ENCODE measurements around the gene MAGEA11.
"Not testable (repeated sequence)": the region's sequence is repeated elsewhere in the genome, so short reads cannot be mapped to it uniquely, and the experiment has no call there.

Gene MAGEA11

DNA sequence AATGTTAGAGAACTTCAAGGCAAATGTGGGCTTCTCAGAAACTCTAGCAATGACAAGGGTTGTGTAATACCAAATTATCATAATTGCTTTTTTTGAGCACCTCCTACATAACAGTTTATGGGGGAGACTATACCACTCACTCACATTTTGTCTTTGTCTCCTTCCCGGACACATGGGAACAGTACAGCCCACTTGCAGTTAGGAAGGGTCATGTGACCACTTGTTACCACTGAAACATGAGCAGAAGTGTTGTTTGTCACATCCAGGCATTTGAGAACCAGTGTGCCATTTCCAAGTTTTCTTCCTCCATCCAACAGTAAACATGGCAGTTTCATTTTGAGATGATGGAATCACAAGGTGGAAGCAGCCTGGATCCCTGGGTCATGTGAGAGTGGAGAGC lies 6.9 kb downstream of the MAGEA11 start:
- peaks cover 50% of the 10 kb centered on the region for H3K27me3 ChIP-seq (ENCODE audit: control insufficient read depth, insufficient read depth, low read length)
- H3K36me3 ChIP-seq (ENCODE audit: control insufficient read depth, insufficient read depth, low read length): no peaks in the 10 kb centered on the region
- H3K4me3 ChIP-seq (ENCODE audit: low read depth, low read length): no peak overlapping the region
- no peaks in the 10 kb centered on the region; the same call in 1 of the 2 replicates for H3K4me1 ChIP-seq (ENCODE audit: control insufficient read depth, insufficient read depth, low read length)
- H3K27ac ChIP-seq (ENCODE audit: low read depth, low read length): no peak overlapping the region
- H3K9me3 ChIP-seq (ENCODE audit: control insufficient read depth, insufficient read depth, low read depth, low read length): peaks cover 8% of the 10 kb centered on the region; the same call in 1 of the 2 replicates
- no peak overlapping the region for H3K9ac ChIP-seq (ENCODE audit: low read length)

GRCh38 chrX:149720021-149720689 lies 8.3 kb downstream of the MAGEA11 start:
- Histone ChIP-seq H3K9ac (ENCODE audit: low read length) (peak overlapping the region; percentile 32), H3K4me3 (ENCODE audit: low read depth, low read length) (no peak overlapping the region), H3K27me3 (ENCODE audit: control insufficient read depth, insufficient read depth, low read length) (peaks cover 46% of the 10 kb centered on the region), H3K9me3 (ENCODE audit: control insufficient read depth, insufficient read depth, low read depth, low read length) (peaks cover 8% of the 10 kb centered on the region; the same call in 1 of the 2 replicates), H3K27ac (ENCODE audit: low read depth, low read length) (peak overlapping the region; percentile 62; the same call in 1 of the 2 replicates), H3K4me1 (ENCODE audit: control insufficient read depth, insufficient read depth, low read length) (no peaks in the 10 kb centered on the region; the same call in 1 of the 2 replicates), H3K36me3 (ENCODE audit: control insufficient read depth, insufficient read depth, low read length) (no peaks in the 10 kb centered on the region)

- not testable (repeated sequence) for H3K9me3 ChIP-seq (ENCODE audit: control insufficient read depth, insufficient read depth, low read depth, low read length); H3K4me1 ChIP-seq (ENCODE audit: control insufficient read depth, insufficient read depth, low read length); H3K9ac ChIP-seq (ENCODE audit: low read length); H3K4me3 ChIP-seq (ENCODE audit: low read depth, low read length); H3K36me3 ChIP-seq (ENCODE audit: control insufficient read depth, insufficient read depth, low read length); H3K27ac ChIP-seq (ENCODE audit: low read depth, low read length)
- H3K27me3 ChIP-seq (ENCODE audit: control insufficient read depth, insufficient read depth, low read length): peaks cover 43% of the 10 kb centered on the region
Observed at GRCh38 chrX:149721241-149721640, 9.4 kb downstream of the MAGEA11 start.

GRCh38 chrX:149721778-149722177 lies 9.9 kb downstream of the MAGEA11 start:
- Histone ChIP-seq H3K4me1 (ENCODE audit: control insufficient read depth, insufficient read depth, low read length) (no peaks in the 10 kb centered on the region; the same call in 1 of the 2 replicates), H3K27ac (ENCODE audit: low read depth, low read length) (no peak overlapping the region), H3K4me3 (ENCODE audit: low read depth, low read length) (no peak overlapping the region), H3K9me3 (ENCODE audit: control insufficient read depth, insufficient read depth, low read depth, low read length) (peaks cover 8% of the 10 kb centered on the region; the same call in 1 of the 2 replicates), H3K36me3 (ENCODE audit: control insufficient read depth, insufficient read depth, low read length) (no peaks in the 10 kb centered on the region), H3K27me3 (ENCODE audit: control insufficient read depth, insufficient read depth, low read length) (peaks cover 38% of the 10 kb centered on the region), H3K9ac (ENCODE audit: low read length) (no peak overlapping the region)

GRCh38 chrX:149723583-149724118 lies 11.8 kb downstream of the MAGEA11 start:
- H3K36me3 ChIP-seq (ENCODE audit: control insufficient read depth, insufficient read depth, low read length); H3K4me1 ChIP-seq (ENCODE audit: control insufficient read depth, insufficient read depth, low read length); H3K27ac ChIP-seq (ENCODE audit: low read depth, low read length); H3K9me3 ChIP-seq (ENCODE audit: control insufficient read depth, insufficient read depth, low read depth, low read length); H3K4me3 ChIP-seq (ENCODE audit: low read depth, low read length); H3K9ac ChIP-seq (ENCODE audit: low read length): not testable (repeated sequence)
- H3K27me3 ChIP-seq (ENCODE audit: control insufficient read depth, insufficient read depth, low read length): peaks cover 26% of the 10 kb centered on the region

GRCh38 chrX:149727308-149727707 lies 15.4 kb downstream of the MAGEA11 start:
- H3K27ac ChIP-seq (ENCODE audit: low read depth, low read length); H3K4me3 ChIP-seq (ENCODE audit: low read depth, low read length); H3K36me3 ChIP-seq (ENCODE audit: control insufficient read depth, insufficient read depth, low read length); H3K9me3 ChIP-seq (ENCODE audit: control insufficient read depth, insufficient read depth, low read depth, low read length); H3K27me3 ChIP-seq (ENCODE audit: control insufficient read depth, insufficient read depth, low read length); H3K9ac ChIP-seq (ENCODE audit: low read length); H3K4me1 ChIP-seq (ENCODE audit: control insufficient read depth, insufficient read depth, low read length): not testable (repeated sequence)

DNA sequence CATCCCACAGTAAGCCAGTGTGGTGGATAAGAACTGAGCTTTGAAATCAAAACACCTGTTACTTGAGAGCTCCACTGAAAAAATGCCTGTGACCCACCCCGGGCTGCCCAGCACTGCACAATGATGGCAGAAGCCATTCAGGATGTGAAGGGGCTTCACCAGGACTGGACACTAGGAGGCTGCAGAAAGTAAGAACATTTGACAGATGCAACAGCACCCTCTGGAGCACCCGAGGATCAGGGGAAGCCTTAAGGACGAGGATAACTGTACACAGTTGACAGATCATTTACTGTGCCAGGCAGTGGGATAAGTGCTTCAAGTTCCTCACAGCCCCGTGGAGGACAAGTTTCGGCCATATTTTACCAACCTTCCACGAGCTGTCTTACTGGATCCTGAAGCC lies 30.4 kb downstream of the MAGEA11 start:
- not testable (repeated sequence) for H3K27me3 ChIP-seq (ENCODE audit: control insufficient read depth, insufficient read depth, low read length); H3K4me1 ChIP-seq (ENCODE audit: control insufficient read depth, insufficient read depth, low read length); H3K9ac ChIP-seq (ENCODE audit: low read length); H3K36me3 ChIP-seq (ENCODE audit: control insufficient read depth, insufficient read depth, low read length); H3K9me3 ChIP-seq (ENCODE audit: control insufficient read depth, insufficient read depth, low read depth, low read length); H3K4me3 ChIP-seq (ENCODE audit: low read depth, low read length); H3K27ac ChIP-seq (ENCODE audit: low read depth, low read length)

GRCh38 chrX:149746390-149747007 lies 34.6 kb downstream of the MAGEA11 start:
- not testable (repeated sequence) for H3K4me3 ChIP-seq (ENCODE audit: low read depth, low read length); H3K9me3 ChIP-seq (ENCODE audit: control insufficient read depth, insufficient read depth, low read depth, low read length); H3K27ac ChIP-seq (ENCODE audit: low read depth, low read length)

DNA sequence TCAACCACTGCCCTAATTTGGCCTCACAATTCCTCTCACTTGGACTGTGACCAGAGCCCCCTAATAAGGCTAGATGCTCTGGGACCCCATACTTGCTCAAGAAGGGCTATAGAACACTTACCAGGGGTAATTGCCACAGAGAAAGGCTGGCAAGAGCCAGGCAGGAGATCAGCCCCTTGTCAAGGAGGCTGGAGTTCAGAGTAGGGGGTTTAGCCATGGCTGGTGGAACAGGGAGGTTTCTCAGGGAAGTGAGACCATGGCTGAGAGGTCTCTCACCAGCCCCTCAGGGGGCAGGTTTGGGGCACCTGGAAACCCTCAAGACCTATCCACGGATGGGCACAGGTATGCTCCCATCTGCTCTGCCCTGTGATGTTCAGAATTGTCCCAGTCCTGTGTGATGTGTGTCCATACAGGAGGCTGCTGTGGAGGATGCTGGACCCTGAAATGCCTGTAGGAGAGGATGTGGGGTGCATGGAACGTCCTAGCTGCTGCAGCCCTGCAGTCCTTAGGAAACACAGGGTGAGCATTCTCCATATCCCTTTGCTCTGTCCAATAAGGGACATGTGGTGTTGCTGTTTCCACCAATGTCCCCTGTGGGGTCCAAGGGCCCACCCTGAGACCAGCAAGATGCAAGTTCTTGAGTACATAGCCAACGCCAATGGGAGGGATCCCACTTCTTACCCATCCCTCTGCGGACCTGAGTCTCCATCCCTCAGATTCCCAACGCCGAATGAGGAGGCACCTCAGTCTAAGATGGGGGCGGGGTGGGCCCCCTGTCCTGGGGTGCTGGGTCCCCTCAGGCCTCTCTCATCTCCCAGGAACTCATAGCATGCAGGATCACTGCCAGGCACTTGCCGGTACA lies 45.6 kb downstream of the MAGEA11 start:
- Histone ChIP-seq H3K36me3 (ENCODE audit: control insufficient read depth, insufficient read depth, low read length) (no peaks in the 10 kb centered on the region), H3K27ac (ENCODE audit: low read depth, low read length) (no peak overlapping the region), H3K27me3 (ENCODE audit: control insufficient read depth, insufficient read depth, low read length) (no peaks in the 10 kb centered on the region; the same call in 1 of the 2 replicates), H3K9ac (ENCODE audit: low read length) (no peak overlapping the region), H3K9me3 (ENCODE audit: control insufficient read depth, insufficient read depth, low read depth, low read length) (peaks cover 8% of the 10 kb centered on the region), H3K4me3 (ENCODE audit: low read depth, low read length) (no peak overlapping the region), H3K4me1 (ENCODE audit: control insufficient read depth, insufficient read depth, low read length) (no peaks in the 10 kb centered on the region)

More at GRCh38 chrX:149746390-149747007, 34.6 kb downstream of the MAGEA11 start:
- not testable (repeated sequence) for H3K36me3 ChIP-seq (ENCODE audit: control insufficient read depth, insufficient read depth, low read length); H3K9ac ChIP-seq (ENCODE audit: low read length); H3K4me1 ChIP-seq (ENCODE audit: control insufficient read depth, insufficient read depth, low read length); H3K27me3 ChIP-seq (ENCODE audit: control insufficient read depth, insufficient read depth, low read length)

- Histone ChIP-seq H3K4me3 (ENCODE audit: low read depth, low read length) (no peak overlapping the region), H3K4me1 (ENCODE audit: control insufficient read depth, insufficient read depth, low read length) (no peaks in the 10 kb centered on the region), H3K9me3 (ENCODE audit: control insufficient read depth, insufficient read depth, low read depth, low read length) (peaks cover 8% of the 10 kb centered on the region), H3K27ac (ENCODE audit: low read depth, low read length) (no peak overlapping the region), H3K9ac (ENCODE audit: low read length) (no peak overlapping the region), H3K27me3 (ENCODE audit: control insufficient read depth, insufficient read depth, low read length) (no peaks in the 10 kb centered on the region; the same call in 1 of the 2 replicates), H3K36me3 (ENCODE audit: control insufficient read depth, insufficient read depth, low read length) (no peaks in the 10 kb centered on the region)
Observed at GRCh38 chrX:149758068-149758714, 46.3 kb downstream of the MAGEA11 start.
